Ecto neural progenitor cell (in vitro differentiated cells): ENCODE measurements around the gene JAG2.

Source experiments
- DNase-seq: peaks from one replicate; pipeline ENCODE4 v3.0.0-alpha.2; 2018; ENCODE audit warnings: low spot score

JAG2 gene

DNA sequence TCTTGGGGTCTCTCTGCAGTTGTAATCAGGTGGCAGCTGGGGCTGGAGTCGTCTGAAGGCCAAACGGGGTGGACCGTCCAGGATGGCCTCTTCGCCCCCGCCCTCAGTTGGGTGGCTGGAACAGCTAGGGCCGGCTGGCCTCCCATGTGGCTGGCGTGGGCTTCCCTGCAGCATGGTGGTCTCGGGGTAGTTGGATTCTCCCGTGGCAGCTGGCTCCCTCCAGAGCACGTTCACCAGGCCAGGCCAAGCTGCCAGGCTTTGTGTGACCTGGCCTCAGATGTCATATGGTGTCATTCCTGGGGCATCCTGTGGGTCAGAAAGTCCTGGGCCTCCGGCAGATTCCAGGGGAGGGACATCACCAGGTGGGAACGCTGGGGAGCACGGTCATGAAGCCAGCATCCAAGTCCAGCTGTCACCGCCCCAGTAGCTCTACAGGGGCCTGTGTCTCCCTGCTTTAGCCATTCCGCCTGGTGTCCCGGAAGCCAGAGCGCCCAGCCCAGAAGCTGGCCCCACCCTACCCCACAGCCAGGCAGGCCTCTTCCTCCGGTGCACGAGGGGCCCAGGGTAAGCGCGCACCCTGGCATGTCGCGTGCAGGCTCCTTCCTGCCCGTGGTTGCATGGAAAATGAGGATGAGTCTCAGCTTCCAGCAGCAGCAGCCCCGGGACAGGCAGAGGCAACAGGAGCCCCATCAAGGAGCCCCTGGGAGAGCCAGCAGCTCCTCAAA lies 13.9 kb upstream of the JAG2 start:
- DNase-seq, result no peak

DNA sequence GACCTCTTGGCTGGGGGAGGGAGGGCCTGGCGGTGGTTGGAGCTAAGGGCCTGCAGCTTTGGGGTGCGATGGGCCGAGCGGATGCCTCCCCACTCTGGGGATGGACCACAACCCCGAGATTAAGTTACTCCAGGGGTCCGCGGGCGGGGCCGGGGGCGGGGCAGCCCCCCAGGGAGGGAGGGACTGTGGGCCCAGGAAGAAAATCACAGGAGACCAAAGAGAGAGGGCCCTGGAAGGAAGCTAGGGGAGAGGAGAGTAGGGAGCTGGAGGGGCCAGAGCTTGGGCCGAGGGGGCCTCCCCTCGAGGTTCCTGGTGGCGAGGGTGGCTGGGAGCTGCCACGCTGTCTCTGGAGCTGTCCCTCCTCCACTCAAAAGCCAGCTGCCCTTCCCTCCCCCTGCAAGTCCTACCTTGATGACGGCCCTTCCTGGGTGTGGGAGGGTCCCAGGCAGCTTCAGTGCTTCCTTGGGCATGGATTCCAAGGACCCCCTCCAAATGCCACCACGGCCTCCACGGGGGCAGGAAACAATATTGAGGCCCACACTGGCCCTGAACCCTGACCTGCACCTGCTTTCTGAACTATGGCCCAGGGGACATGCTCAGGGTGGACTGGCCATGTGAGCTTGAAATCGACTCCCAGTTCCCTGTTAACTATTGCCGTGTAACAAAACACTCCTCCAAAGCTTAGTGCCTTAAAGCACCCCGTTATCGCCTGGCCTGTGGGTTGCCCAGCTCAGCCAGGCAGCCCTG lies 13.1 kb upstream of the JAG2 start:
- no peak for DNase-seq

DNA sequence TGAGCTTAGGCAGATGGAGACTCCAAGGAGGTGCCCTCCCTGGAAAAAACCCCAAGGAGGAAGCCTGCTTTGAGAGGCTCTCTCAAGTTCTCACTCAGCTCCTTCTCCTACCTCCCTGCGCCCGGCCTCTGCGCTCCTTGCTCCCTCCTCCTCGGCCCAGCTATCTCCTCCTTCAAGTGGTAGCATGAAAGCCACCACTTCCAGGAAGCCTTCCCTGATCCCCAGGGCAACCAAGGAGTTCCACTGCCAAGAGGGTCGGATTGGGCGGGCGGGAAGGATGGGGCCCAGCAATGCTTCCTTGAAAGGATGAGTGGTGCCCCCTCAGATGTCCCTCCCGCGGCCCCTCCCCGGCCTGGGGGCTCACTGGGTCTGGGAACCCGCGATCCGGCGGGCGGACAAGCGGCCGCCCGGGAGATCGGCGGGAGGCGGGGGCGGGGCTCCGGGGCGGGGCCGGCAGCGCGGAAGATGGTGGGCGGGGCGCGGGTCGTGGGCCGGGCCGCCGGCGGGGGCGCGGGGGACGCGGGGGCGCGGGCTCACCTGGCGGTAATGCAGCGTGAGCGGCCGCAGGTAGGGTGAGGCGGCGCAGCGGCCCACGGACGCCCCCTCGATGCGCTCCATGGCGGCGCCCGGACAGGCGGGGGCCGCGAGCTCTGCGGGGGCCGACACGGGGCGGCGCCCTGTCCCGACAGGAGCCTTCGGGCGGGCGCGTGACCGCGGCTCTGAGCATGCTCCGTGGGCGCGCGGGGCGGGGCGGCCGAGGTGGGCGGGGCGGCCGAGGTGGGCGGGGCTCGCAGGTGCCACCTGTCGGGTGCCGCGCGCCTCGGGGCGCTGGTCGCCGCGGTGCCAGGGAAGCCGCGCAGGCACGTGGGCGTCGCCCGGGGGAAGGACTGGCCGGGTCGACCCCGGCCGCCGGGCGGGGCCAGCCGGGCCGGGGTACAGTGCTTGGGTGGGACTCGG lies 12.3 kb upstream of the JAG2 start, which contains the start of gene NUDT14:
Gene NUDT14 (minus strand): TSS at position 721 of the 957 bp plus-strand sequence. CDS start 103 bp downstream, at position 618.
- DNase-seq, result peak; percentile 87

DNA sequence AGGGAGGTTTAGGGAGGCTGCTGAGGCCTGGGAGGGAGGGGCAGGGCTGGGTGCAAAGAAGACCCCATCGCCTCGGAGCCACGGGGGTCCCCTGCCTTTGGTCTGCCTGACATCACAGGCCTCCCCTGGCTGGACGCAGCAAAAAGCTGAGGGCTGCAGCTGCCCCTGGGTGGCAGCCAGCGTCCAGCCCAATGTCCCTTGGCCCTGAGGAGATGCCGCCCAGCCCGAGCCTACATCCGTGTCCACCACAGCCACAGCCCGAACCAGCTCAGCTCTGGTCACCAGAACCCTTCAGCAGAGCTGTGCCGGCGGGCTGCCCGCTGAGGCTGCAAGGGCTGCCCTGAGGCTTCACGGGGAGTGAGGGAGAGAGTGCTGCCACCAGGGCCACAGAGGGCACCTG lies 10.6 kb upstream of the JAG2 start:
- no peak for DNase-seq

DNA sequence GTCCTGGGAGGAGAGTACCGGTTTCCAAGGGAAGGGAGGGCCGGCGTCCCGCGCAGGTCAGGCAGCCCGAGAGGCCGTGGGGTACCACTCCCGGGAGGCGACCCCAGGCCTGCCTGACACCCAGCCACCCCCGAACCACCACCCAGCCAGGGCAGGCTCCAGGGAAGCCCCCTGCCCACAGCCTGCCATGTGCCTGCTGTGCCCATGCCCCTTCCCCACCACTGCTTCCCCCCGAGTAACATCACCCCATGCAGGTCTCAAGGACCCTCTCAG lies 10.2 kb upstream of the JAG2 start:
- no peak for DNase-seq

DNA sequence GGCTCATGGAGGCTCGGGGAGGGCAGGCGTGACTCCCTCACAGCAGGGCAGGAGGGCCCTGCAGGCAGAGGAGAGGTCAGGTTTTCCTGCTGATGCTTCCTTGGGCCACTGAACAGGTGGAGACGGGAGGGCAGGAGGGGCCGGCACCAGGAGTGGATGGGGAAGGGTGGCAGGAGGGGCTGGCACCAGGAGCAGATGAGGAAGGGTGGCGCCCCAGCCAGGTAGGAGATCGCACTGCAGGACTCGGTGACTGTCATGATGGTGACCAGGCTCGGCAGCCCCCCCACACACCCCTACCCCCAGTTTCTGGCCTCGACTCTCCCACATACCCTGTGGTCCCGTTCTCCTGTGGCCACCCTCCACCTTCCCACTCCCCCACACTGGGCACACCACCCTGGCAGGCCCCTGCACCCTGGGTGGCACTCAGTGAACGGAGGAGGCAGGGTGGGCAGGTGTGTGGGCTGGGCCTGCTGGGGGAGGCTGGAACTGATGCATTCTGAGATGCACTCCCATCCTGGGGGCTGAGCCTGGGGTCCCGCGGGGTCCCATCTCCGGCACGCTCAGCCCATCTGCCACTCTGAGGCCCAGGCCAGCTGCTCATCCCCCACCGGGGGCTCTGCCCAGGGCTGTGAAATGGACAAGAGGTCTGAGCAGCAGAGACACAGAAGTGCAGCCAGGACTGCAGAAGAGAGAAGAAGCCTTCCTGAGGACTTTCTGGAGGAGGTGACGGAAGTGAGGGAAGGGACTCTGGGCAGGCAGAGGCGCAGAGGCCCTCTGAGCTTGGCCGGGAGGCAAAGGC lies 9.7 kb upstream of the JAG2 start:
- DNase-seq, result no peak

DNA sequence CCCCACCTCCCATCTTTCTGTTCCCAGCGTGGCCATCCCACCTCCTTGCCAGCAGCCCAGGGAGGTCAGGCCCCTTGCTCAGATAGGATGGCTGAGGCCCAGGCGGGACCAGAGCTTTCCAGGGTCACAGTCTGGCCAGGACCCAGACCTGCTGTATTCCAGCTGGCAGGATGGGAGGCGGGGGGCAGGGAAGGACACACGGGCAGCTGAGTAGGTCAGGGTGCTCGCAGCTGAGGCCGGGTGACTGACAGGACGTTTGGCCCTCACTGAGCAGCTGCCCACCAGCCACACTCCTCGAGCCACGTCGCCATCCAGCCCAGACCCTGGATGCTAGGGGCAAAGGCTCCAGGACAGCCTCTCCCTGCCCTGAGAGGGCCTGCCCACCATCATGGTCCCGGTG lies 8.5 kb upstream of the JAG2 start:
- no peak for DNase-seq

DNA sequence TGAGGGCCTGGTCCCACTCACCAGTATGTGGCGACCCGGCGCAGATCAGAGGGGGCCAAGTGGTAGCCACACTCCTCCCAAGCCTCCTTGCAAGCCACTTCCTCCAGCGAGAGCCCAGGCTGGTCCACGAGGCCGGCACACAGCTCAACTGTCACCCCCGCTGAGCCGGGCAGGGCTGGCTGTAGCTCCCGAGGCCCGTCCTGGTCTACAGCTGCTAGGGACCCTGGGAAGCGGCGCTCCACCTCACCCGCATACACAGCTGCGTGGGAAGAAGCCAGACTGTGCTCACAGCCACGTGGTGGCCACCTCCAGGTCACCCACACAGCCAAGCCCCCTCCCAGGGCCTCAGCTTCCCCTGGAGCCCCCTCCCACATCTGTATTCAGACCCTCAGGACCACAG lies 7.9 kb upstream of the JAG2 start:
- DNase-seq, result no peak

DNA sequence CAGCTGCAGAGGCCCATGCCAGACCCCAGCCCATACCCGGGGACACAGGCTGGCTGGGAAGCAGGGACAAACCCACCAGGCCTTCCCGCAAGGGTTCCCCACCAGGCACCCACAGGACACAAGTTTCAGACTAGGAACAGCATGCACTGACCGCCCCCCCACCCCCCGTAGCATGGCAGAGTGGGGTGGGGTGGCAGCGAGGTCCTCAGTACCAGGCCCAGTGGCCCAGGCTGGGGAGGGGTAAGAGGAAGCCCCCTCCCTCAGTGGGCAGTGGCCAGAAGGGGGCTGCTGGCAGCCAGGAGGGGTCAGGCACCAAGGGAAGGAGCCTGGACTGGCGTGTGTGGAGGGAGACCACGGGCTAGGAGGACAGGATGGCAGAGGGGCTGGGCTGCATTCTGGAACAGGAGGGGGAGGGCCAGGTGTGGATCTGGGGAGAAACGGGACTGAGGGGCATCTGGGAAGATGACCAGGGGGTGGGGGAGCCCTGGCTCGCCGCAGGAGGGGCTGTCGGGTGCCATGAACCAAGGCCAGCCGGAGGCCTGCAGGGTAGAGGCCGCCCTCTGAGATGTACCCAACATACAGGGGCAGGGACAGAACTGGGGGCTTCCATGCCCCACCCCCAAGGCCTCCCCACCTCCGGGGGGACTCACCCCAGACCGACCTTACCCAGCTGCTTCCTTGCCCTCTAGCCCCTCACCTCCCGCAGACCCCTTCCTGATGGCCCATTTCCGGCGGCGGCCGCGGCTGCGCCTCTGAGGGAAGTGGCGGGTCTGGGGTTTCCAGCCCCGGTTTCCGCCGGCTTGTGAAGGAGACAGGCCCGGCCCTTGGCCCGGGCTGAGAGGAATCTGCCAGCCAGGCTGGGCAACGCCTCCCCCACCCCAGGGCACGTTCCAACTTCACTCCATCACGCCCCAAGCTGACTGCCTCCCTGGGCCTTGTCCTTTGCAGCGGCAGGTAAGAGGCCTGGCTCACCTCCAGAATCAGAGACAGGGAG lies 5.6 kb upstream of the JAG2 start:
- no peak for DNase-seq

DNA sequence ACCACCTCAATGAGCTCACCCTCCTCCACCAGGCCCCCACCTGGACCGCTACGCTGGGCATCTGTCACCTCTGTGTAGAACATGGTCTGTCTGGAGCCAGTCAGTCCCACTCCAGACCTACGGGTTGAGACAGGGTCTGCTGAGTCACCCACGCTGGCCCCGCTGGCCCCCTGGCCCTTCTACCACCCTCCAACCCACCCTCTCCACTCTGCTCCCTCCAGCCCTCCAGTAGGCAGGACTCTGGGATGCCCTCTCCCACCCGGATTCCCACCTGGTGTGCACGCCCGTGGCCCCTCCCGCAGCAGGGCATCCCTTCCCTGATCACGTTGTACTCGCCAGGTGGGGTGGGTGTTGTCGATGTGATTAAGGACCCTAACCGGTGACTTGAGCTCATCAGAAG lies 4.6 kb upstream of the JAG2 start:
- no peak for DNase-seq

DNA sequence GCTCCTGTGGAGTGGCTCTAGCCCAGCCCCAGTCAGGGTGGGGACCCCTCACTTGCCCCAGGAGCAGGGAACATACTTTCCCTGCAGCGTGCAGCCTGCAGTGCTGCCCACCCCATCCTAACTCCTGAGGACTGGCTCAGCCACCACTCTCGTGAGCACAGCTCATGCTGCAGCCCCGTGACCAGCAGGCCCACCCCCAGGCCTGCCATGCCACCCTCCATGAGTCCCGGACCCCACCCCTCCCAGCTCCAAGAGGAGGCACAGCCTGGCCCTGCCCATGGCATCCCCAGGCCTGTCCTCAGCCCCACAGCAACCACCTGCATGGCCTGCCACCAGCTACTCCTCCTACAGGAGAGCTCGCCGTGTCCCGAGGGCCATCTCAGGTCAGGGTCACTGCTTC lies 3.9 kb upstream of the JAG2 start:
- no peak for DNase-seq

DNA sequence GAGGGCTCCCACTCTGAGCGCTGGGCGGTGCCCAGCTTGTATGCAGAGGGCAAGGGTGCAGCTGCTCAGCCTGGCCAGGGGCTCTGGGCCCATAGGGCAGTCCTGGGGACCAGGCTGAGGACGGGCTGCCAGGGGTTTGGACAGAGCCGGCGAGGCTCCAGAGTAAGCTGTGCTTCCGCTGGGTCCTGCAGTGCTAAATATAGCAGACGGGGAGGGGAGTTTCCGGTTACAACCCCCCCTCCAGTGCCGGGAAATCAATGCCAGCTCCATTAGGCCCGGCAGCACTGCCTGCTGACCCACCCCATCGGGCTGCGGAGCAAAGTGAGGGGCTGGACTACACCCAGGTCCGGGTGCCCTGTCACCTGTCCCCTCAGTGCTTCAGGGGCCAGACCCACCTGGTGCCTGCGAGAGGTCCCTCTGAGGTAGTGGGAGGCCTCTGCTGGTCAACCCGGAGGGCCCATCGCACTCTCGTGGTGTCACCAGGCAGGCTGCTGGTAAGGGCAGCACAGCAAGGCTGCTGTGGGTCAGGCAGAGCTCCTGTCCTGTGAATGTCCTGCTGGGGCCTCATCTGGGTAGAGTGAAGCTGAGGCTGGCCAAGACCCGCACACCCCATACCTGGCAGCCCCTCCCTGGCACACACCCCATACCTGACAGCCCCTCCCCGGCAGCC lies 2.6 kb upstream of the JAG2 start:
- DNase-seq, result no peak

DNA sequence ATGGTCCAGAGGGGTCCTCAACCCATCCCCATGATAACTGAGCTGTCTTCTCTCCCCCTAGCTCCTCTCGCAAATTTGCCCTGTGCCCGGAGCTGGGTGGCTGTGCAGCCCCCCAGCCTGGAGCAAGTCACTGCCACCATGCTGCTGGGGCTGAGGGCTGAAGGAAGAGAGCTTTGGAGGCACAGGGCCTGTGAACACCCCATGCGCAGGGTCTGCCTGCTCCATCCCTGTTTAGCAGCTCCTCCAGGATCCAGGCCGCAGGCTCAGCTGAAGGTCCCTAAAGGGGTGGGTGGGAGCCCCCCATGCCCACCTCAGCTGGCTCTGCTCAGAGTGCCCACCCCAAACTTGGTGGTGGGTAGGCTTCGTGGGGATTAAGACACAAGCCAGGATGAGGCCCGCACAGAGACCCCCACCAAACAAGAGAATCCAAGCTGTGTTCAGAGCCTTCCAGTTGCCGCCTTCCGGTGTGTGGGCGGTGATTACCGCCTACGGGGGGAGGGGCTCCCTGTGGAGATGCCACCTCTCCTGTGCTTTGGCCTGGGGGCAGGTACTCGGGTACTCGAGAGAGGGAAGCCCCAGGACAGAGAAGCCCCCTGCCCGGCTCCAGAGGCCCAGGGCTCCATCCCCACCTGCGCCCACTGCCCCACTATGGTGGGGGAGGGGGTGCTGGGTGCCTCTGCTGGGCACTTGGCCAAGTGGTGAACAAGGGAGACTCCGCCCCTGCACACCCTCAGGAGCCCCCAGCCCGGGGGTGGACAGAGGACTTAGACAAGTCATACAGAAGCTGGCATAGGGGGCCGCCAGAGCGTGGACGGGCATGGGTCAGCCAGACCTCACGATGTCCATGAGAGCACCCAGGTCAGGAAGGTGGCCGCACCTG lies 1.4 kb upstream of the JAG2 start:
- no peak for DNase-seq

DNA sequence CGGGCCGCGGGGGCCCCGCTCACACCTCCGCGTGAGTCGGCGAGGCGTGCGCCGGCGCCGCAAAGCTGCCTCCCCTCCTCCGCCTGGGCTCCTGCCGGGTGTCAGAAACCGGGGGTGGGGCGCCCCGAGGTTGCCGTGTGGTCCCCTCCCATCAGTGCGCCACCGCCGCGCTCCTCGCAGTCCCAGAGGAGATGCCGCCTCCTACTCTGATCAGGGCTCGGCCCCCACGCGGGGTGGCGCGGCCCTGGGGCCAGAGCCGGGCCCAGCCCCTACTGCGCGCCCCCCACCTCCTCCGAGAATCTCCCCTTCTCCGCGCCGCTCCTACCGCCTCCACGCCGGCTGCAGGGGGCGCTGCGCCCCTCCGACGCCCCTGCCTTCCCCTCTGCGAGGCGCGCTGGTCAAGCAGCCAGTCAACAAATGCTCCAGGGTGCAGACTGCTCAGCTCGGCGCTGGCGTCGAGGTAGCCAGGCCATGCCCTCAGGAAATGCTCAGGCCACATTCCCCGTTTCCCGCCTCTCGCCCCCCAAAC lies 467 bp upstream of the JAG2 start:
- DNase-seq, result peak; percentile 80

DNA sequence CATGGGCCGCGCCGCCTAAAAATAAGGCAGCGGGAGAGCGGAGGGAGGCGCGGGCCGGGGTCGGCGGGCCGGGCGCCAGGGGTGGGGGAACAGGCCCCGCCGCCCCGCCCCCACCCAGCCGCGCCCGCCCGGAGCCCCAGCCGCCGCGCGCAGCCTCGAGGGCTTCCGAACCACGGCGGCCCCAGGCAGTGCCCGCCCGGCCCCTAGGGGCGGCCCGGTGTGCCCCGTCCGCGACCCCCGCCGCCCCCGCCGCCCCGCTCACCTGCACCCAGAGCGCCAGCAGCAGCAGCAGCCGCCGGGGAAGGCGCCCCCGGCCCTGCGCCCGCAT lies 519 bp downstream of the JAG2 start:
- no peak for DNase-seq

DNA sequence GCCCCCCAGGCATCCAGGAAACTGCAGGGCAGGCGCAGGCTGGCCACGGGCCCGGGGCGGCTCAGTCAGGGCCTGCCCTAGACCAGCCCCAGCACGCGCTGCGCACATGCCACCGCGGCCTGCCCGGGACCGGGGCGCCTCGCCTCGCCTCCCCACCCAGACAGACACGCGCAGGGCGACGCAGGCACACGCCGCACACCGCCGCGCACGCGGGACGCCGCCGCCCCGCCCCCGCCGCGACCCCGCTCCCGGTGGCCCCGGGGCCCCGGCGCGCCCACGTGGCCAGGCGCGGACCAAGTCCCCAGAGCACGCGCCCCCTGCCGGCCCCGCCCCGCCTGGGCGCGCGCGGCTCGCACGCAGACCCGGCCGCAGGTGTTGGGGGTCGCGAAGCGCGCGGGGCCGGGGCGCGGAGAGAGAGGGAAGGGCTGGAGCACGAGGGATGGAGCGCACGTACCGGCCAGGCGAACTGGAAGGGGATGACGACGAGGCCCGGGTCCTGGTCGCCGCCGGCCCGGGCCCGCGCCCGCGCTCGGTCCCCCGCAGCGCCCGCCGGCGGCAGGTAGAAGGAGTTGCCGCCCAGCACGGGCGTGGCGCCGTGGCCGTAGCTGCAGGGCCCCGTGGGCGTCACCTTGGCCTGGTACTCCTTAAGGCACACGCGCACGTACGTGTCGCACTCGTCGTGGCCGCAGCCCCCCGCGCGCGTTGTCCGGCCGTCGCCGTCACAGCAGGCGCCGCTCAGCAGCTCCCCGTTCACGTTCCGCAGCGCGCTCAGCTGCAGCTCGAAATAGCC lies 1.1 kb downstream of the JAG2 start:
- DNase-seq, result peak; percentile 65

DNA sequence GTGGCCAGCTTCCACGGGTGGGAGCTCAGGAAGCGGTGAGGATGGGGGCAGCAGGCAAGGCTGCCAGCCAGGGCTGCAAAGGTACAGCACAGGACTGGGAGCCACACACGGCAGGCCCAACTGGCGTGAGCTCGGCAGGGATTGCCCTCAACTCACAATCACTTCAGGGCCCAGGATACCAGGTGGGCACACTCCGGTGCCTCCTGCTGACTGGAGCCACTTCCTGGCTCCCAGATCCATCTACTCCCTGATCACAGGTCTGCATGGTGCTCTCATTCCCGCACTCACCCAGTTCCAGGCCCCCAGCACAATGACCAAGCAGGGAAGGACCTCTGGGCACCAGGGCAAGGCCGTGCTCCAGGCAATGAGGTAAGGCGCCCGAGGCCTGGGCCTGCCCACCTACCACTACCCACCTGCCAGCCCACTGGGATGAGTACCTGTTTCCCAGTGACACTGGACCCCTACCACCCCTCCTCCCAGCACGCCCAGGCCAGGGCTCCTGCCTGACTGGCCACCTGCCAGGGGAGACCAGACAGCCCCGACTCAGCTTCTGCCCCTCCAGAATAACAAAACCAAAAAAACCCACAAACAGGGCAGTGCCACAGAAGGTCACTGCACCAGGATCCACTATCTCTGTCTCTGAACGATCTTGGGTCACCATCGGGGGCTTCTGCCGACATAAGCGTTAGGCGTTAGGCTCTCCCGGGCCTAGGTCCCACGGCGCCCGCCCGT lies 1.8 kb downstream of the JAG2 start:
- DNase-seq, result no peak
